ENCODE results near the gene EPAS1. TPM values are rescaled to one million over a fixed set of nuclear protein-coding genes. Genes with fewer than 3 reads are reported as not detected.
A peak's percentile ranks its signal among the peaks of the same experiment; 100 is the strongest.

Gene EPAS1
- total RNA-seq, 1 experiment from 2014 or later: 106 TPM

- TF ChIP-seq, protein P1, sequence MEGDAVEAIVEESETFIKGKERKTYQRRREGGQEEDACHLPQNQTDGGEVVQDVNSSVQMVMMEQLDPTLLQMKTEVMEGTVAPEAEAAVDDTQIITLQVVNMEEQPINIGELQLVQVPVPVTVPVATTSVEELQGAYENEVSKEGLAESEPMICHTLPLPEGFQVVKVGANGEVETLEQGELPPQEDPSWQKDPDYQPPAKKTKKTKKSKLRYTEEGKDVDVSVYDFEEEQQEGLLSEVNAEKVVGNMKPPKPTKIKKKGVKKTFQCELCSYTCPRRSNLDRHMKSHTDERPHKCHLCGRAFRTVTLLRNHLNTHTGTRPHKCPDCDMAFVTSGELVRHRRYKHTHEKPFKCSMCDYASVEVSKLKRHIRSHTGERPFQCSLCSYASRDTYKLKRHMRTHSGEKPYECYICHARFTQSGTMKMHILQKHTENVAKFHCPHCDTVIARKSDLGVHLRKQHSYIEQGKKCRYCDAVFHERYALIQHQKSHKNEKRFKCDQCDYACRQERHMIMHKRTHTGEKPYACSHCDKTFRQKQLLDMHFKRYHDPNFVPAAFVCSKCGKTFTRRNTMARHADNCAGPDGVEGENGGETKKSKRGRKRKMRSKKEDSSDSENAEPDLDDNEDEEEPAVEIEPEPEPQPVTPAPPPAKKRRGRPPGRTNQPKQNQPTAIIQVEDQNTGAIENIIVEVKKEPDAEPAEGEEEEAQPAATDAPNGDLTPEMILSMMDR (IDR thresholded peaks at IDR 0.05): no peak
- TF ChIP-seq REST (IDR thresholded peaks at IDR 0.05; ENCODE audit: insufficient read depth in 1 of 2, low read depth in 2 of 2, low read length in 1 of 2): no peak
- no peak for TF ChIP-seq SIN3A (IDR thresholded peaks at IDR 0.05; ENCODE audit: borderline replicate concordance, insufficient read depth, low read depth, low read length)
- TF ChIP-seq TCF7L2 (IDR thresholded peaks at IDR 0.05; ENCODE audit: low read depth, low read length): no peak
- TF ChIP-seq POLR2AphosphoS5 (IDR thresholded peaks at IDR 0.05; ENCODE audit: low read depth, low read length): no peak
- CTCF ChIA-PET: interaction anchor here (0.6 kb wide), 1 partner anchor 744 kb away, joined by 3 read pairs; no protein-coding TSS in a partner anchor
- Histone ChIP-seq H3K4me1 (ENCODE audit: control insufficient read depth, insufficient read depth, low read length) (peaks cover 58% of the 10 kb centered on the region), H3K4me3 (ENCODE audit: low read depth in 2 of 2, low read length in 2 of 2) (no peak overlapping the region), H3K36me3 (ENCODE audit: control insufficient read depth, insufficient read depth, low read length) (no peaks in the 10 kb centered on the region), H3K27ac (ENCODE audit: low read length) (no peak overlapping the region), H3K27me3 (ENCODE audit: control insufficient read depth, insufficient read depth, low read length) (no peaks in the 10 kb centered on the region), H3K9me3 (ENCODE audit: control insufficient read depth, insufficient read depth, low read depth, low read length) (no peaks in the 10 kb centered on the region)
- in situ Hi-C loops (cut with HindIII; ENCODE audit: low pct_unique_long_range_greater_than_20kb, low sequenced_read_pairs): no loop called here
- no peak for ATAC-seq
- no TSS peak for BruUV-seq (replicated peaks)
- no peak for DNase-seq (ENCODE audit: low read depth, low spot score)
- intact Hi-C loops (cut with micrococcal nuclease; ENCODE audit: unreplicated experiment): no loop called here
- POLR2A ChIA-PET: no interaction called here
These were observed 32.1 kb downstream of the EPAS1 start for GRCh38 chr2:46329340-46329739.

DNA sequence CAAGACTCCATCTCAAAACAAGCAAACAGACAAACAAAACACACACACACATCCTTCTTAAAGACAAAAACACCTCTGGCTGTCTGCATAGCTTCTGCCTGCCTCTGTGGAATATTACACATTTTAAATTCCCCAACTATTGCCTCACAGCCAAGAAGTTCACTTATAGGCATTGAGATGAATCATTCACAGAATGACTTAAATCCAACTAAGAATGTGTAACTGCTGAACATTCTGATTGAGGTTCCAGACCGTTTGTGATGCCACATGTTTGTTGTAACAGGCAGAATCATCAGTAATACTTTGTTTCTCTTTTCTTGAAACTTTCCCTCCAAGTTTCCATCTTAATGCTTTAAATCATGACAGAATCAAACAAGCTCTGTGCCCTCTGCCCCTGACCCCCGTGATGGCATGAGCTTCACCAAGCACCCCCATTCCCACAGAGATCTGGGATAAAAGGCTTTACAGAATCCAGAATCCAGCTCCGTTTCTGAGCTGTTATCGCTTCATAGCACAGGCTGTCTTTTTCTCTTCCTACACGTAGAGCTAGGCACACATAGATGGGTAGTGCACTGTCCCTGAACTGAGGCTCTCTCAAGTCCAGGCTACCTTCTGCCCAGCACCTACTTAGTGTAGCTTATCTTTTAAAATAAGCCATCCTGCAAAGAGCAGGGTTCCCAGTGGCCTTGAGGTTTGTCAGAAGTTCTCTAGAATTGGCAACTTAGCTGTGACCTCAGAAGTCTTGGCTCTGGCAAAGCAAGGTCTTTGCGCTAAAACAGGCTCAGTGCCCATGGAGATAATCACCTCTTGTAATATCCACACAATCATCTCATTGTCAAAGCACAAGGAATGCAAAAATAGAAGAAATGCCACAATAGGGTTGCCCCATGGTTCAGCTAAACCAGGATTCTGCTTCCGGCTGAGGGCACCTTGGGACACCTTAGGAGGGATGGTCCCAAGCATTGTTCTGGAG, 32.9 kb downstream of the EPAS1 start:
- Histone ChIP-seq H3K27me3 (ENCODE audit: control insufficient read depth, insufficient read depth, low read length) (no peaks in the 10 kb centered on the region), H3K27ac (ENCODE audit: low read length) (peak overlapping the region; percentile 59), H3K9me3 (ENCODE audit: control insufficient read depth, insufficient read depth, low read depth, low read length) (no peaks in the 10 kb centered on the region), H3K4me1 (ENCODE audit: control insufficient read depth, insufficient read depth, low read length) (peaks cover 59% of the 10 kb centered on the region), H3K4me3 (ENCODE audit: low read depth in 2 of 2, low read length in 2 of 2) (no peak overlapping the region), H3K36me3 (ENCODE audit: control insufficient read depth, insufficient read depth, low read length) (no peaks in the 10 kb centered on the region)
- ATAC-seq (peak; percentile 48), DNase-seq (ENCODE audit: low read depth, low spot score) (no peak)
- CTCF ChIA-PET: interaction anchor here (0.7 kb wide), 1 partner anchor 267 kb away, joined by 3 read pairs; no protein-coding TSS in a partner anchor
- intact Hi-C loops (cut with micrococcal nuclease; ENCODE audit: unreplicated experiment): no loop called here
- in situ Hi-C loops (cut with HindIII; ENCODE audit: low pct_unique_long_range_greater_than_20kb, low sequenced_read_pairs): no loop called here
- POLR2A ChIA-PET: no interaction called here
- no TSS peak for BruUV-seq (replicated peaks)
- TF ChIP-seq REST (IDR thresholded peaks at IDR 0.05; ENCODE audit: insufficient read depth in 1 of 2, low read depth in 2 of 2, low read length in 1 of 2): no peak
- no peak for TF ChIP-seq POLR2AphosphoS5 (IDR thresholded peaks at IDR 0.05; ENCODE audit: low read depth, low read length)
- TF ChIP-seq, protein P1 (IDR thresholded peaks at IDR 0.05): no peak
- no peak for TF ChIP-seq TCF7L2 (IDR thresholded peaks at IDR 0.05; ENCODE audit: low read depth, low read length)
- TF ChIP-seq SIN3A (IDR thresholded peaks at IDR 0.05; ENCODE audit: borderline replicate concordance, insufficient read depth, low read depth, low read length): no peak

Measured in Panc1 (cell line).